Right lobe of liver (tissue), 4 donors: ENCODE measurements around the gene SAMHD1.

Source experiments
- CTCF ChIP-seq, 4 donors: fragments of 200-600 bp in 3 of 4; fragments of 450-650 bp in 1 of 4; IDR thresholded peaks; one replicate each; pipeline versions ENCODE4 v1.5.1 to v1.8.0; 2016 to 2022; ENCODE audit warnings: antibody characterized with exemption in 4 of 4, mild to moderate bottlenecking in 2 of 4
- POLR2A ChIP-seq: fragments of 450-650 bp; IDR thresholded peaks from one replicate; pipeline ENCODE4 v1.6.1; 2017; ENCODE audit warnings: antibody characterized with exemption, mild to moderate bottlenecking
- donor health status: DM: no; HTN: no; CAD: no.
- donor health status: DM: no; HTN: no; CAD: no.
- donor health status: DM: no; HTN: yes; CAD: no.

- TF ChIP-seq CTCF (IDR thresholded peaks at IDR 0.05) (no peak), POLR2A (no peak)
Measured at GRCh38 chr20:36917943-36918342, 33.6 kb downstream of the SAMHD1 start.
